ENCODE data around the gene RALGAPA2.

Gene RALGAPA2

GRCh38 chr20:20731945-20732296, 19.5 kb upstream of the RALGAPA2 start:
- Histone ChIP-seq H3K27ac (ENCODE audit: low read depth, low read length) (no peak overlapping the region), H3K27me3 (ENCODE audit: low read length) (no peaks in the 10 kb centered on the region), H3K4me3 (ENCODE audit: insufficient read depth, low read length, poor library complexity, severe bottlenecking) (no peak overlapping the region), H3K9me2 (replicated peaks; ENCODE audit: insufficient read depth, low read length) (no peaks in the 10 kb centered on the region), H4K20me1 (ENCODE audit: low read depth, low read length) (no peaks in the 10 kb centered on the region), H3K9ac (ENCODE audit: low read length) (no peak overlapping the region), H3K4me2 (ENCODE audit: low read depth, low read length, poor library complexity, severe bottlenecking) (no peak overlapping the region), H2AFZ (ENCODE audit: low read depth, low read length, severe bottlenecking) (no peak overlapping the region), H3K36me3 (ENCODE audit: low read length) (no peaks in the 10 kb centered on the region), H3K79me2 (ENCODE audit: insufficient read depth, low read length) (no peaks in the 10 kb centered on the region), H3K9me3 (ENCODE audit: insufficient read depth, low read length) (no peaks in the 10 kb centered on the region), H3F3A (ENCODE audit: insufficient read depth) (no peaks in the 10 kb centered on the region)
- TF ChIP-seq EZH2phosphoT487 (conservative IDR thresholded peaks at IDR 0.05; ENCODE audit: low read length): no peak
- TF ChIP-seq, protein P1, sequence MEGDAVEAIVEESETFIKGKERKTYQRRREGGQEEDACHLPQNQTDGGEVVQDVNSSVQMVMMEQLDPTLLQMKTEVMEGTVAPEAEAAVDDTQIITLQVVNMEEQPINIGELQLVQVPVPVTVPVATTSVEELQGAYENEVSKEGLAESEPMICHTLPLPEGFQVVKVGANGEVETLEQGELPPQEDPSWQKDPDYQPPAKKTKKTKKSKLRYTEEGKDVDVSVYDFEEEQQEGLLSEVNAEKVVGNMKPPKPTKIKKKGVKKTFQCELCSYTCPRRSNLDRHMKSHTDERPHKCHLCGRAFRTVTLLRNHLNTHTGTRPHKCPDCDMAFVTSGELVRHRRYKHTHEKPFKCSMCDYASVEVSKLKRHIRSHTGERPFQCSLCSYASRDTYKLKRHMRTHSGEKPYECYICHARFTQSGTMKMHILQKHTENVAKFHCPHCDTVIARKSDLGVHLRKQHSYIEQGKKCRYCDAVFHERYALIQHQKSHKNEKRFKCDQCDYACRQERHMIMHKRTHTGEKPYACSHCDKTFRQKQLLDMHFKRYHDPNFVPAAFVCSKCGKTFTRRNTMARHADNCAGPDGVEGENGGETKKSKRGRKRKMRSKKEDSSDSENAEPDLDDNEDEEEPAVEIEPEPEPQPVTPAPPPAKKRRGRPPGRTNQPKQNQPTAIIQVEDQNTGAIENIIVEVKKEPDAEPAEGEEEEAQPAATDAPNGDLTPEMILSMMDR (IDR thresholded peaks at IDR 0.05; ENCODE audit: insufficient read depth, low read length, poor library complexity, severe bottlenecking): no peak

GRCh38 chr20:20731000-20731944, 18.8 kb upstream of the RALGAPA2 start:
- Histone ChIP-seq H3K9me2 (replicated peaks; ENCODE audit: insufficient read depth, low read length) (no peaks in the 10 kb centered on the region), H2AFZ (ENCODE audit: low read depth, low read length, severe bottlenecking) (no peak overlapping the region)

GRCh38 chr20:20729563-20729962, 17.1 kb upstream of the RALGAPA2 start:
- H2AFZ ChIP-seq (ENCODE audit: low read depth, low read length, severe bottlenecking): no peak overlapping the region
- H4K20me1 ChIP-seq (ENCODE audit: low read depth, low read length): no peaks in the 10 kb centered on the region
- H3K4me2 ChIP-seq (ENCODE audit: low read depth, low read length, poor library complexity, severe bottlenecking): no peak overlapping the region
- H3K79me2 ChIP-seq (ENCODE audit: insufficient read depth, low read length): no peaks in the 10 kb centered on the region
- TF ChIP-seq, protein P1 (IDR thresholded peaks at IDR 0.05; ENCODE audit: insufficient read depth, low read length, poor library complexity, severe bottlenecking): no peak
- no peak for TF ChIP-seq EZH2phosphoT487 (conservative IDR thresholded peaks at IDR 0.05; ENCODE audit: low read length)
- no peak overlapping the region for H3K27ac ChIP-seq (ENCODE audit: low read depth, low read length)
- no peaks in the 10 kb centered on the region for H3K27me3 ChIP-seq (ENCODE audit: low read length)
- no peaks in the 10 kb centered on the region for H3F3A ChIP-seq (ENCODE audit: insufficient read depth)
- no peak overlapping the region for H3K9ac ChIP-seq (ENCODE audit: low read length)
- no peaks in the 10 kb centered on the region for H3K9me3 ChIP-seq (ENCODE audit: insufficient read depth, low read length)
- H3K36me3 ChIP-seq (ENCODE audit: low read length): no peaks in the 10 kb centered on the region
- no peak overlapping the region for H3K4me3 ChIP-seq (ENCODE audit: insufficient read depth, low read length, poor library complexity, severe bottlenecking)
- H3K9me2 ChIP-seq (replicated peaks; ENCODE audit: insufficient read depth, low read length): no peaks in the 10 kb centered on the region

More at GRCh38 chr20:20731000-20731944, 18.8 kb upstream of the RALGAPA2 start:
- no peaks in the 10 kb centered on the region for H3K9me3 ChIP-seq (ENCODE audit: insufficient read depth, low read length)
- no peaks in the 10 kb centered on the region for H3K36me3 ChIP-seq (ENCODE audit: low read length)
- no peak overlapping the region for H3K4me3 ChIP-seq (ENCODE audit: insufficient read depth, low read length, poor library complexity, severe bottlenecking)
- no peak overlapping the region for H3K9ac ChIP-seq (ENCODE audit: low read length)
- H3K27ac ChIP-seq (ENCODE audit: low read depth, low read length): no peak overlapping the region
- H3K79me2 ChIP-seq (ENCODE audit: insufficient read depth, low read length): no peaks in the 10 kb centered on the region
- no peak overlapping the region for H3K4me2 ChIP-seq (ENCODE audit: low read depth, low read length, poor library complexity, severe bottlenecking)
- H3K27me3 ChIP-seq (ENCODE audit: low read length): no peaks in the 10 kb centered on the region
- H3F3A ChIP-seq (ENCODE audit: insufficient read depth): no peaks in the 10 kb centered on the region
- H4K20me1 ChIP-seq (ENCODE audit: low read depth, low read length): no peaks in the 10 kb centered on the region
- TF ChIP-seq, protein P1 (IDR thresholded peaks at IDR 0.05; ENCODE audit: insufficient read depth, low read length, poor library complexity, severe bottlenecking): no peak
- no peak for TF ChIP-seq EZH2phosphoT487 (conservative IDR thresholded peaks at IDR 0.05; ENCODE audit: low read length)
